ENCODE data around the gene RAD1.
A peak's percentile ranks its signal among the peaks of the same experiment; 100 is the strongest.
"Not testable (repeated sequence)": the region's sequence is repeated elsewhere in the genome, so short reads cannot be mapped to it uniquely, and the experiment has no call there.

The RAD1 gene

DNA sequence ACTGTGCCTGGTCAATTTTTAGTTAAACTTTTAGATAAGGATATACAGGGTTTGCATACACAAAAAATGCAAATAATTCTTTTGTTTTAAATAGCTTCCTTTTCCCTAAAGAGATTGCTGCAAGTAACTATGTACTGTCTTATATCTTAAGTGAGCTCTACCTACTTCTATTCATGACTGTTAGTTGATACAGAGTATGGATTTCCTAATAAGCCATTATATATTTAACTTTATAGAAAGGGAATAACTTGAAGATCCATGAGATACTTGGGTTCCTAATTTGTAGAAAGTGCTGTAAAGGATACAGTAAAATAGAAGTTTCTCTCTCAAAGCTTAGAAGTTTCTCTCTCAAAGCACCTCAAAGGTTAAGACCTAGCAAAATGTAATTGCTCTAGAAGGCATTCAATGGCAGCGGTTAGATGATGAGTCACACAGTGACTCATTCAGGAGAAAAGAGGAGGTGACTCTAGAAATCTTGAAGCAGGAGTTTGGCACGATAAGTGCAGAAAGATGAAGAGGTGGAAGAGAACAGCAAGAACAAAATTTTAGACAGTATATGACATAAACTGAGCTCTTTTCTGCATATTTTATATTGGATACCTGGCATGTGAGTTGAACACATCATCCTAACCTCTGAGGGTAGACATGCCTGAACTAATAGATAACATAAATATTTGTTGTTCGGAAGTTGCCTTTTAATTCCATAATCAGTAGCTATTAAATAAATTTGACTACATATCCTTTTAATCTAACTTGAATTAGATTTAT, 8.6 kb upstream of the RAD1 start (continued):
- TF ChIP-seq, protein P1, sequence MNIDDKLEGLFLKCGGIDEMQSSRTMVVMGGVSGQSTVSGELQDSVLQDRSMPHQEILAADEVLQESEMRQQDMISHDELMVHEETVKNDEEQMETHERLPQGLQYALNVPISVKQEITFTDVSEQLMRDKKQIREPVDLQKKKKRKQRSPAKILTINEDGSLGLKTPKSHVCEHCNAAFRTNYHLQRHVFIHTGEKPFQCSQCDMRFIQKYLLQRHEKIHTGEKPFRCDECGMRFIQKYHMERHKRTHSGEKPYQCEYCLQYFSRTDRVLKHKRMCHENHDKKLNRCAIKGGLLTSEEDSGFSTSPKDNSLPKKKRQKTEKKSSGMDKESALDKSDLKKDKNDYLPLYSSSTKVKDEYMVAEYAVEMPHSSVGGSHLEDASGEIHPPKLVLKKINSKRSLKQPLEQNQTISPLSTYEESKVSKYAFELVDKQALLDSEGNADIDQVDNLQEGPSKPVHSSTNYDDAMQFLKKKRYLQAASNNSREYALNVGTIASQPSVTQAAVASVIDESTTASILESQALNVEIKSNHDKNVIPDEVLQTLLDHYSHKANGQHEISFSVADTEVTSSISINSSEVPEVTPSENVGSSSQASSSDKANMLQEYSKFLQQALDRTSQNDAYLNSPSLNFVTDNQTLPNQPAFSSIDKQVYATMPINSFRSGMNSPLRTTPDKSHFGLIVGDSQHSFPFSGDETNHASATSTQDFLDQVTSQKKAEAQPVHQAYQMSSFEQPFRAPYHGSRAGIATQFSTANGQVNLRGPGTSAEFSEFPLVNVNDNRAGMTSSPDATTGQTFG (tag by site-specific recombination; IDR thresholded peaks at IDR 0.05; ENCODE audit: borderline replicate concordance), result no peak
- TF ChIP-seq ZNF274 (IDR thresholded peaks at IDR 0.05; ENCODE audit: low read length) (no peak), ZNF274 (tag by site-specific recombination; IDR thresholded peaks at IDR 0.05; ENCODE audit: borderline replicate concordance) (no peak), ZFP69B (tag by site-specific recombination; IDR thresholded peaks at IDR 0.05) (peak; percentile 51; the same call in 1 of the 2 replicates), HOXD13 (CRISPR knock-in tag; IDR thresholded peaks at IDR 0.05; ENCODE audit: borderline replicate concordance) (no peak), ZNF112 (tag by site-specific recombination; IDR thresholded peaks at IDR 0.05) (no peak), WT1 (tag by site-specific recombination; IDR thresholded peaks at IDR 0.05) (peak; percentile 64; the same call in 1 of the 2 replicates), BCL11B (tag by site-specific recombination; IDR thresholded peaks at IDR 0.05; ENCODE audit: low read depth) (no peak)
- TF ChIP-seq, protein P2, sequence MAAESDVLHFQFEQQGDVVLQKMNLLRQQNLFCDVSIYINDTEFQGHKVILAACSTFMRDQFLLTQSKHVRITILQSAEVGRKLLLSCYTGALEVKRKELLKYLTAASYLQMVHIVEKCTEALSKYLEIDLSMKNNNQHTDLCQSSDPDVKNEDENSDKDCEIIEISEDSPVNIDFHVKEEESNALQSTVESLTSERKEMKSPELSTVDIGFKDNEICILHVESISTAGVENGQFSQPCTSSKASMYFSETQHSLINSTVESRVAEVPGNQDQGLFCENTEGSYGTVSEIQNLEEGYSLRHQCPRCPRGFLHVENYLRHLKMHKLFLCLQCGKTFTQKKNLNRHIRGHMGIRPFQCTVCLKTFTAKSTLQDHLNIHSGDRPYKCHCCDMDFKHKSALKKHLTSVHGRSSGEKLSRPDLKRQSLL (tag by site-specific recombination; IDR thresholded peaks at IDR 0.05), result peak; percentile 68

DNA sequence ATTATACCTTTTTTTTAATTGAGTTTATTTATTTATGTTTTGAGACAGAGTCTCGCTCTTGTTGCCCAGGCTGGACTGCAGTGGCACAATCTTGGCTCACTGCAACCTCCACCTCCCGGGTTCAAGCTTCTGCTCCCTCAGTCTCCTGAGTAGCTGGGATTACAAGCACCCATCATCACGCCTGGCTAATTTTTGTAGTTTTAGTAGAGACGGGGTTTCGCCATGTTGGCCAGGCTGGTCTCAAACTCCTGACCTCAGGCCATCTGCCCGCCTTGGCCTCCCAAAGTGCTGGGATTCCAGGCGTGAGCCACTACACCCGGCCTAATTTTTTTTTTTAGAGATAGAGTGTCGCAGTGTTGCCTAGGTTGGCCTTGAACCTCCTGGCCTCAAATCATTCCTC, 8.0 kb upstream of the RAD1 start:
- POLR2A ChIA-PET, result interaction anchor here (0.5 to 3.5 kb wide), 3 partner anchors 8 to 17 kb away, joined by 3 to 29 read pairs (median 3); partner anchors contain the start of genes BRIX1 and RAD1
- H3K9me3 ChIP-seq (ENCODE audit: control insufficient read depth, insufficient read depth, low read depth, low read length); H3K4me3 ChIP-seq (ENCODE audit: low read depth, low read length); H3K27ac ChIP-seq (ENCODE audit: extremely low read depth, low read depth, low read length); H3K4me1 ChIP-seq (ENCODE audit: control insufficient read depth, insufficient read depth, low read length): not testable (repeated sequence)
- CTCF ChIA-PET, result interaction anchor here (0.8 to 1.2 kb wide), 3 partner anchors 8 to 437 kb away, joined by 3 to 10 read pairs (median 6); partner anchors contain the start of genes BRIX1 and RAD1
- peaks cover 90 to 92% of the 10 kb centered on the region in 2 experiments for H3K36me3 ChIP-seq (ENCODE audit: control insufficient read depth in 2 of 2, insufficient read depth in 1 of 2, low read length in 2 of 2)

DNA sequence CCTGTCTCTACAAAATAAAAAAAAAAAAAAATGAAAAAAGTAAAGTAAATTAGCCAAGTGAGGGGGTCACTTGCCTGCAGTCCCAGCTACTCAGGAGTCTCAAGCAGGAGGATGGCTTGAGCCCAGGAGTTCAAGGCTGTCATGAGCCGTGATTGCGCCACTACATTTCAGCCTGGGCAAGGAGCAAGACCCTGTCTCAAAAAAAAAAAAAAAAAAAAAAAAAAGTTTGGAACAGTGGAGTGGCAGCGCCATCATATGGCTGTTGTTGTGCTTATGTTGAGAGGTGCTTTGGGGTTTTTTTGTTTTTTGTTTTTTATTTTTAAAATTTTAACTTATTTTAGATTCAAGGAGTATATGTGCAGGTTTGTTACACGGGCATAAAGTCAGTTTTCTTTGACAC, 3.8 kb upstream of the RAD1 start:
- Histone ChIP-seq H3K4me3 (ENCODE audit: low read depth, low read length) (no peak overlapping the region), H3K36me3 (ENCODE audit: control insufficient read depth in 2 of 2, insufficient read depth in 1 of 2, low read length in 2 of 2) (peaks cover 58 to 59% of the 10 kb centered on the region in 2 experiments), H3K4me1 (ENCODE audit: control insufficient read depth, insufficient read depth, low read length) (peaks cover 10% of the 10 kb centered on the region), H3K27ac (ENCODE audit: extremely low read depth, low read depth, low read length) (no peak overlapping the region), H3K9me3 (ENCODE audit: control insufficient read depth, insufficient read depth, low read depth, low read length) (no peaks in the 10 kb centered on the region)
- POLR2A ChIA-PET, result interaction anchor here (6.1 kb wide), 1 partner anchor 10 kb away, joined by 152 read pairs; the partner anchor contains the start of gene DNAJC21
- TF ChIP-seq ZNF174 (tag by site-specific recombination; IDR thresholded peaks at IDR 0.05) (no peak), ZNF311 (tag by site-specific recombination; IDR thresholded peaks at IDR 0.05; ENCODE audit: borderline replicate concordance) (no peak), IKZF3 (tag by site-specific recombination; IDR thresholded peaks at IDR 0.05) (no peak), ZNF121 (tag by site-specific recombination; IDR thresholded peaks at IDR 0.05) (peak; percentile 83), ZNF654 (tag by site-specific recombination; IDR thresholded peaks at IDR 0.05; ENCODE audit: low read depth) (peak; percentile 42), ZNF157 (tag by site-specific recombination; IDR thresholded peaks at IDR 0.05) (no peak), ZNF239 (tag by site-specific recombination; IDR thresholded peaks at IDR 0.05) (no peak), KLF9 (tag by site-specific recombination; IDR thresholded peaks at IDR 0.05; ENCODE audit: low read depth) (no peak), ZNF76 (tag by site-specific recombination; IDR thresholded peaks at IDR 0.05; ENCODE audit: borderline replicate concordance, low read depth) (no peak), ZBTB8A (tag by site-specific recombination; IDR thresholded peaks at IDR 0.05) (no peak)
- TF ChIP-seq, protein P3, sequence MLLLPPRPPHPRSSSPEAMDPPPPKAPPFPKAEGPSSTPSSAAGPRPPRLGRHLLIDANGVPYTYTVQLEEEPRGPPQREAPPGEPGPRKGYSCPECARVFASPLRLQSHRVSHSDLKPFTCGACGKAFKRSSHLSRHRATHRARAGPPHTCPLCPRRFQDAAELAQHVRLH (tag by site-specific recombination; IDR thresholded peaks at IDR 0.05), result 0 out of 2 replicates have a peak, but pooled peaks have one; percentile 27
- TF ChIP-seq, protein P4, sequence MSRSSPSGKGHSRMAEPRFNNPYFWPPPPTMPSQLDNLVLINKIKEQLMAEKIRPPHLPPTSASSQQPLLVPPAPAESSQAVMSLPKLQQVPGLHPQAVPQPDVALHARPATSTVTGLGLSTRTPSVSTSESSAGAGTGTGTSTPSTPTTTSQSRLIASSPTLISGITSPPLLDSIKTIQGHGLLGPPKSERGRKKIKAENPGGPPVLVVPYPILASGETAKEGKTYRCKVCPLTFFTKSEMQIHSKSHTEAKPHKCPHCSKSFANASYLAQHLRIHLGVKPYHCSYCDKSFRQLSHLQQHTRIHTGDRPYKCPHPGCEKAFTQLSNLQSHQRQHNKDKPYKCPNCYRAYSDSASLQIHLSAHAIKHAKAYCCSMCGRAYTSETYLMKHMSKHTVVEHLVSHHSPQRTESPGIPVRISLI (tag by site-specific recombination; IDR thresholded peaks at IDR 0.05), result peak; percentile 96
- CTCF ChIA-PET, result interaction anchor here (0.6 to 1.3 kb wide), 4 partner anchors 10 to 183 kb away, joined by 3 to 5 read pairs (median 4); partner anchors contain the start of gene DNAJC21
